Urothelium cell line (cell line): Measurements from ENCODE around the gene TMEM247.

Experiments used
- DNase-seq: peaks from one replicate; pipeline ENCODE4 v3.0.0; 2011; ENCODE audit warnings: low spot score, mixed read lengths
- FAIRE-seq: peaks from 2 replicates; lab custom pipeline; 2011; peaks lifted over from hg19 to GRCh38; lab: Jason Lieb, UNC

Gene TMEM247

DNA sequence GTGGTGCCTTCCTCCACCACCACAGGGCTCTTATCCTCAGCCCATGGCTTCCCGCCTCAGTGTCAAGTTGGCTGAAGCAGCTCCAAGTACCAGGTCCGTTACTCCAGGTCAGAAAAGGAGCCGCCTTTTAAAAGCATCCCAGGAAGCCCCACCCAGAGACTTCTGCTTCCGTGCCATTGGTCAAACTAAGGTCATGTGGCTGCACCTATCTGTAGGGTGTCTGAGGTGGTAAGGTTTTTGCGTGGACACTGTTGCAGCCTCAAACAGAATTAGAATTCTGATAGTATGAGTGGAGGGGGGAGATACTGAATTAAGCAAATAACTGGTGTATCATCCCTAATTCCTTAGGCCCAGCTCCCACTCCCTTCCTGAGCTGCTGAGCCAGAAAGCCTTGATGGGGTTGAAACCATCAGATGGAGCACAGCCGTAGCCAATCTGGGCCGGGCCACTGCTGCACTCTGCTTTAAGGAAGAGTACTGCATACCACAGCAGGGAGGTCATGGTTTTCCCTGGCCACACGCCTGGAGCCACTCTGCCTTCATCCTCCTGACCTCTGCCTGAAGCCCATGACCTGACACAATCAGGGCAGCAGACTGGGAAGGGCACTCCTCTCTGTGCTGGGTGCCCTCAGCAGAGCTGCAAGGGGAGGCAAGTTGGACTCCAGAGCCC is 8.4 kb downstream of the TMEM247 start:
- FAIRE-seq (peak; percentile 66), DNase-seq (peak; percentile 70)

DNA sequence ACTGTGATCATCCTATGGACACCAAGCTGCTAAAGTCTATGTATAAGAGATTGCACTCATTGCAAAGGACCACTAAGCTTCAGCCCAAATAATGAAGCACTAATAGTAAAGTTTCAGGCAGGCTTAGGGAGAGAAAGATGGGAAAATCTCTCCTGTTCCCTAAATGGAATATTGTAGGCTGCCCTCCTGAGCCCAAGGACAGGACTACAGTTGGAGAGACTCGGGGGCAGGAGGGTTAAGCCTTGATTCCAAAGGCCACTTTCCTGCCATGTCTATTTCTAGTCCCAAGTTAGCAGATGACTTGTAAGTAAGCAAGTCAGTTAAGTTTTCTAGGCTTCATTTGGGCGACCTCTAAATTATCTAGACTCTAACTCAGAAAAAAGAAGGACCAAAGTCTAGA is 9.0 kb downstream of the TMEM247 start:
- DNase-seq (peak; percentile 27), FAIRE-seq (no peak)

DNA sequence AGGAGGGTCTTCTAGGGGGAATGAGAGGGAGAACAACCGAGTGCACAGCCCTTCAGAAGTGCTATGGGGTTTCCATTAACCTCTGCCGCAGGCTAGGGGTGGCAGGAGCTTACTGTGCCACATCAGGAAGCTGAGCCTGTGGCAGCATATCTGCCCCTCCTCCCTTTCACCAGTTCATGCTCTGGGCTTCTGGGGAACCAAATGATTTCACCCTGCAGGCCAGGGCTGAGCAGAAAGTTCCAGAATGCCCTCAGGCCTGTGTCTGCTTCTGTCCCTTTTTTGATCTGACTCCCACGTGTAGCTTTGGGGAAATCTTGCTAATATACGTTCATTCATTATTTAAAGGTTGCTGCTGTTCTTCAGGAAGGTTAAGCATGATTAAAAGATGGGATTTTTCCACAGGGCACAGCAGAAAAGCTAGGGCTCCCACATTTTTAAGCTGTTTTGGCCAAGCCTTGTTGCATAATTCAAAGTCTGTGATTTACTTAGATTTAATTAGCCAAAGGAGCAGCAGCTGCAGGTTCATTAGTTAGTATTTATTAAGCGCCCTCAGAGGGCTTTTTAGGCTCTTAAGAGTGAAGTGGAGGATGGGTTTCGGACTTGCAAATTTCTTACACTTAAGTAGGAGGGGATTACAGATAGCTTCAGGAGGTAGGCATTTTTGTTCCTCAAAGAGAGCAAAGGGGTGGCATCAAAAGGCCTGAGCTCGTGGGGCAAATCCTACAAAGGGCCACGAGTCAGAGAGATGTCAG is 10.2 kb downstream of the TMEM247 start:
- FAIRE-seq (no peak), DNase-seq (no peak)

DNA sequence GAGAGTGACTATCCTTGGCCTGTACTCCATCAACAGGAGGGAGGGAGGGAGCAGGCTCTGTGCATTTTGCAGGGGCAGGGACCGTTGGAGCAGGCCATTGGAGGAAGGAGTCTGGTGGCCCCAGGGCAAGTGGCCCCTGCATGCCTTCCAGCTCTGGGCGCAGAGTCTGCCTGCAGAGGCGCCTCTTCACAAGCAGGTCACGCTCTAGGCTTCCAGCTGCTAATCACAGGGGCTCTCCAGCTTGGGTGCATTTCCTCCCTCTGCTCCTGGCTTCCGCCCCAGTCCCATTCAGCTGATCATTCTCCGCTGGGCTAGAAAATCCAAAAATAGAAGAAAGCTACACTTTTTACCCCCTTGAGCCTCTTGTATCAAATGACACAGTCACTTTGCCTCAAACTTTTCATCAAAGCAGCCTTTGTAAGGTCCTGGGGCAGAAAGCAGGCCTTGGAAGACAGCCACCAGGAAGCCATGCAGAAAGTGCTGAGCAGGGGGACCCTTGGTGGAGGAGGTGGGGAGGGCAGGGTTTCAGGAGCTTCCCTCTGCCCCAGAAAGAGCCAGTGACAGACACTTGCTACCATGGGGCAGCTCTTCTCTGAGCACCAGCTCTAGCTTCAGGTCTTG is 11.3 kb downstream of the TMEM247 start:
- DNase-seq (peak; percentile 17), FAIRE-seq (no peak)

DNA sequence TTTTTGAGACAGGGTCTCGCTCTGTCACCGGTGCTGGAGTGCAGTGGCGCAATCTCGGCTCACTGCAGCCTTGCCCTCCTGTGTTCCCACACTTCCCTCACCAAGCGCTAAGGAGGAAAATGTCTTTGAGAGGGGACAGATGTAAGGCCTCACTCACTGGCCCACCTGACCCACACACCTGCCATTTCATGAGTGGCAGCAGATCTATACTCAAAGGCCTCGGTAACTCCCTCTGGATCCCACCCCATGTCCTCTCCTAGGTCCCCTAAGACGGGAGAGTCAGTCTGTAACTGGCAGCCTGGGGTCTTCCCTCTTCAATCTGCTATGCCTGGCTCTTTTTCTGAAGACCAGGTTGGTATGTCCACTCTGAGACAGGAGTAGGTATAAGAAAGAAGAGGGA is 12.9 kb downstream of the TMEM247 start:
- no peak for FAIRE-seq

DNA sequence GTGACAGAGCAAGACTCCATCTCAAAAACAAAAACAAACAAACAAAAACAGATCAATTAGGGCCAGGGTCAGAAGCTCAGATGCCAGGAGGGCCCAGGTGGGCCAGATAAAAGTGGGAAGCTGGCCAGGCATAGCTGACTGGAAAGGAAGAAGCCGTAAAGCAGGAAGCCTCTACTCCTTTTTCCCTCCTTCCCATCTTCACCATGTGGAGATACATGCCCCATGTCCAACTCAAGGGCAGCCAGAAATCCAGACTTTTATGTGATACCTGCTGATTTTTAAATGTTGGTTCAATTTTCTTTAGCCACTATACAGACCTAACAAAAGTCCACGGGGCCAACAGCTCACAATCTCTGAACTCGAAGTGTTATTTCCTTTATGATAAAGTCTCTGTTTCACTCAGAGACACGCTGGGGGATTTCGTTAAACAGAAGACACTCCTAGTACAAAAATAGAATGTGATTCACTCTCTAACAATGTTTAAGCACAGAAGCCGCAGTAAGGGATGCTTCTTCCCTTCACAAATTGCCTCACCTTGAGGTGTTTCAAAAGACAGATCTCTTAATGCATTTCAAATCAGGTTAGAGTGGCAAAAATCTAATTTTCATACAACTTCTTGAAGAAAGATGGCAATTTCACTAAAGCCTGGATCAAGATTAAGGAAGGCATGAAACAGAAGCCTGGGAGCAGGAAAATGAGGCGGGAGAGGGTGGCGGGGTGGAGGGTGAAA is 14.0 kb downstream of the TMEM247 start:
- DNase-seq, result peak; percentile 75
- peak; percentile 58 for FAIRE-seq

More for the DNA sequence above, 12.9 kb downstream of the TMEM247 start:
- DNase-seq, result no peak

DNA sequence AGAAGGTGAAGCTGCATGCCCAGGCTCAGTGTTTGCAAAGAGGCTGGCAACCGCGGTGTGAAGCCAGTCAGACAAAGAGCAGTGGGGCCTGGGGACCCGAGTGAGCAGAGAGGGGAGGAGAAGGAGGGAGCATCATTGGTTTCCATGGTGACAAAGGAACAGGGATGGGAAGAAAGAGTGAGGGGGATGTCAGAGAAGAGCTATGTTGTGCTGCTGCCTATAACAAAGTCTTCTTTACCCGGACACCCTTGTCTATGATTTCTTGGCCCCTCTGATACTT is 14.5 kb downstream of the TMEM247 start:
- DNase-seq (peak; percentile 50), FAIRE-seq (no peak)

DNA sequence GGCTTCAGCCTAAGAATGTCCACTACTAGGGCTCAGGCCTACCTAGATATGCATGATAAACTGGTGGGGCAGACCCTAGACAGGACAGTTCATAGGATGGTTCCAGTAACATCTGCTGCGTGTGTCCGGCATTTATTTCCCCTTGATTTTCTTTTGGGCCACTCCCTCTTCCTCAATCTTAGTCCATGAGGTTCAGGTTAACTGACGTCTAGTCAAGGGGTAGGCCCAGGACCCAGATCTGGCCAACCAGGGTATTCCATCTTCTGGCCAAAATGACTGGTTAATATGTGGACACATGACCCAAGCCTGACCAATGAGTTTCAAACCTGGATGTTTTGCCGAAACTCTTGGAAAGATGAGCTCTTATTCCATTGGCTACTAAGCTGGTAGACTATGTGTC is 15.2 kb downstream of the TMEM247 start:
- peak; percentile 27 for FAIRE-seq
- DNase-seq, result no peak

DNA sequence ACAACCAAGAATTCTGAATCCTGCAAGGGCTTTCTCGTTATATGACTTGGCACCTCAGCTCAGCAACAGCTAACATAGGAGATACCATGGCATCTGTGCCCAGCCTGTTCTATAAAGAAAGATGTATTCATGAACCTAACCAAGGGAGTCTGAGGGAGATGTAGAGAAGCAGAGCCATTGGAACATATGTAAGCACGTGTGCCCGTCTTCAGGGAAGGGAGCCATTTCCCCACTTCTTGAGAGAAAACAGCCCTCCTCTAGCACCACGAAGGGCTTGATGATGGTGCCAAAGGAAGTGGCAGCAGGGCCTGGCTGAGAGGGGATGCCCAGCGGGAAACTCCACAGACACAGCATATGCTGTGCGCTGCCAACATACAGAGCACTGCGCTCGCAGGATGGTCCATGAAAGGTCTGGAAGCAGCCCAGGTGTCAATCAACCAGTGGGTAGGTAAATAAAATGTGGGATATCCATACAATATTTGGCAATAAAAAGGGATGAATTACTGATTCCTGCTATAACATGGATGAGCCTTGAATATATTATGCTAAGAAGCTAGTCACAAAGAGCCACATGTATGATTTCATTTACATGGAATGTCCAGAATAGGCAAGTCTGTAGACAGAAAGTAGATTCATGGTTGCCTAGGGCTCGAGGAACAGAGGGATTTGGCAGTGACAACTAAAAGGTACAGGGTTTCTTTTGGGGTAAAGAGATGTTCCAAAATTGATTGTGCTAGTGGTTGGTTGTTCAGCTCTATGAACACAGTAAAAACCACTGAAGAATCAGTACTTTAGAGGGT is 16.1 kb downstream of the TMEM247 start:
- FAIRE-seq, result no peak
- DNase-seq, result no peak

DNA sequence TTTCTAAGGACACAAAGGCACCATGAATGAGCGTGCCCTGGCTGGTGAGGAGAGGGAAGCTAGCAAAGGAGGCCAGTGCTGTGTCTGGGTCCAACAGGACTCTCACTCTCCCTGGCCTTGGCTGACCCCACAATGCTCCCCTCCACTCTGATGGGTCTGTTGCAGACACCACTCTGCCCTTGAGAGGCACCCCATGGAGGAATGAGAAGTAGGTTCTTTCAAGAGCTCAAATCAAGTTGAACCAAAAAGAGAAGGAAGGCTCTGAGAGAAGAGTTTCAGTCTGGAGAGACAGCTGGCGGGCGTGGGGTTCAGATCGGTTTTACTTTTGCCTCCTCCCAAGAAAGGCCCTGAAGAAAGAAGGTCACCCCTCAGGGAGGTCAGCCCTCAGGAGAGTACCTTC is 18.4 kb downstream of the TMEM247 start:
- DNase-seq (no peak), FAIRE-seq (no peak)

DNA sequence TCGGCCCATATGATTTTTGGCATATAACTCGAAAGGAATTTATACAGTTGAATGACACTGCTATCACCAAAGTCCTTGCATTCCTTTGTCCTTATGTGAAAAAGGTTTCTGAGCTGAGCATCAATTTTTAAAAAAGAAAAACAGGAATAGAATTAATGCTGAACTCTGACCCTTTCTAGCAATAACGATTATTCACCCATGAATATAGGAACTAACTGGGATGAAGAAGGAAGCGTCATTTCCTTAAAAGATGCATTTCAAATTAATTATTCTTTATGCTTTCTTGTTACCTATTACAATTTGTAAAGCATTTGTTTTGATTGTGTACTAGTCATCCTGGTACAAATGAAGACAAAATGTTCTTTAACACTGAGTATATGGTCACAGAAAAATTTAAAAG is 19.3 kb downstream of the TMEM247 start:
- FAIRE-seq (no peak), DNase-seq (no peak)

DNA sequence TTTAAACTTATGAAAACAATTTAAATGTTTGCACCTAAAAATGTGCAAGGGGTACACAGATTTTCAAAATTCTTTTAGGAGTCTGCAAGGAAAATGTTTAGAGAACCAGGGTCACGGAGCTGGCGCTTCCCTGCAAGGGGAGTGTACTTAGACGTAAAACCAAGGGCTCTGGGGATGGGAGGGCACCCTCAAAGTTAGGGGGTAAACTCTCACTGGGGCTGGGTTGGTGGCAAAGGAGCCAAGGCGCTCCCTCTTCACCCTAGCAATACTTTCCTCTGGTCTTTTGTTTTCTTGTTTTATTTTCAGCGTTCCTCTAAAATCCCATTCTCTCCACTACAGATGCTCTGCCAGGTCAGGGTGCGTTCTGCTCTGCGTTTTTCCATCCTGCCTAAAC is 20.0 kb downstream of the TMEM247 start:
- FAIRE-seq, result no peak
- no peak for DNase-seq

DNA sequence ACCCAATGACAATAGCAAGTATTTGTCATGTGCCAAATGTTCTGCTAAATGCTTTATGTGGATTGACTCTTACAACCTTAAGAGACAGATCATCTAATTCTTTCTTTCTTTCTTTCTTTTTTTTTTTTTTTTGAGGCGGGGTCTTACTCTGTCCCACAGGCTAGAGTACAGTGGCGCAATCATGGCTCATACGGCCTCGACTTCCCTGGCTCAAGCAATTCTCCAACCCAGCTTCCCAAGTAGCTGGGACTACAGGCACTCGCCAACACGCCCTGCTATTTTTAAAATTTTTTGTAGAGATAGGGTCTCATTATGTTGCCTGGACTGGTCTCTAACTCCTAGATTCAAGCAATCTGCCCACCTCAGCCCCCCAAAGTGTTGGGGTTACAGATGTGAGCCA is 21.4 kb downstream of the TMEM247 start:
- FAIRE-seq (no peak), DNase-seq (no peak)

DNA sequence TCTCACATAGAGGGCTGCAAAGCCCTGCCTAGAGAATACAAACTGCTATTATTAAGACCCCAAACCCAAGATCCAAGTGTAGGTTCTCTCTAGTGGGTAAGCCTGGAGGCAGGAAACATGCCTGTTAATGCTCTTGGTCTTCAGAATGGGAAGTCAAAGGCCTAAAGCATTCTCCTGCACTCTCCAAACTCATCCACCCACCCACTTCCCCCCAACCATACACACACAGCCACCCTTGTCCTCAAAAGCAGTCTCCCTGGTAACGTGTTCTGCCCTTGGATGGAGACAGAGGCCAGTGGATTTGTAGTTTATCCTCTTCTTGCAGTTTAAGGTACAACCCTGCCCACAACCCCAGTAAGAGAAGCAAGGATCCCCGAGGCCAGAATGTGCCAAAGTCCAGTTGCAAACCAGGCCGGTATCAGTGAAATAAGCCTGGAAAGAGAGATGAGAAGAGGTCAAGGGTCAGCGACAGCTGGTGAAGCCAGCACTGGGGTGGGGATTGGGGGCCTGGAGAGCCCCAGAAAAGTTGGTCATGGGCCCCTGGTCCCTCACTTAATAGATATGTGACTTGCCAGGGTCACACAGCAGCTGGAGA is 23.0 kb downstream of the TMEM247 start:
- FAIRE-seq (no peak), DNase-seq (no peak)

DNA sequence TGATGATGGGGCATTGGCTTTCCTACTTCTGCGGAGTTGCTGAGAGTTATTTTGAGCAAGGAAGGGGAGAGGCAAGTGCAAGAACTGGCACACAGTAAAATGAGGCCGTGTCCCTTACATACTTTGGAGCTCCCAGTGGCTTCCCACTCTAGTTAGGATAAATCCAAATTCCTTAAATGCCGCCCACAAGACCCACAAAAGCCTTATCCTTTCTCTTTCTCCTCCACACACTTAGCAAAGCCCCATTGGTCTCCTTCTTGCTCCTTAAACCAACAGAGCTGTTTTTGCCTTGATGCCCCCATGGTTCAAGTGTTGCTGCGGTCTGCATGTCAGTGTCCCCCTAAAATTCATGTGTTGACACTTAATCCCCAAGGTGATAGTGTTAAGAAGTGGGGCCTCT is 24.3 kb downstream of the TMEM247 start:
- FAIRE-seq, result no peak
- DNase-seq, result no peak

DNA sequence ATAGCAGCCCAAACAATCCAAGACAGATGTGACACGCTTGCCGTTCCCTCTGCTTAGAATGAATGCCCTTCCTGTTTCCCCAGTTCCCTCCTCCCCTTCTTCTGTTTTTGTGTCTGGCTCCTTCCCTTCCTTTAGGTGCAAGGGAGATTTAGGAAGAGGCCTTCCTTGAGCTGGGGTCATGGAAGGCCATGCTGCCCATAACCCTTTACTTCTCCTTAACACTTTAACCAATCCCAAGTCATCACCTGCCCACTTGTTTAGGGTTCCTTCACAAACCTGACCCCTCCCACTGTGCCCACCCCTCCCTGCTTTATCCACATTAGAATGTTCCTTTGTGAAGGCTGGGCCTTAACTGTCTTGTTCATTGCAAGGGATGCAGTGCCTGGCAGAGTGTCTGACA is 24.9 kb downstream of the TMEM247 start:
- DNase-seq, result no peak
- no peak for FAIRE-seq

DNA sequence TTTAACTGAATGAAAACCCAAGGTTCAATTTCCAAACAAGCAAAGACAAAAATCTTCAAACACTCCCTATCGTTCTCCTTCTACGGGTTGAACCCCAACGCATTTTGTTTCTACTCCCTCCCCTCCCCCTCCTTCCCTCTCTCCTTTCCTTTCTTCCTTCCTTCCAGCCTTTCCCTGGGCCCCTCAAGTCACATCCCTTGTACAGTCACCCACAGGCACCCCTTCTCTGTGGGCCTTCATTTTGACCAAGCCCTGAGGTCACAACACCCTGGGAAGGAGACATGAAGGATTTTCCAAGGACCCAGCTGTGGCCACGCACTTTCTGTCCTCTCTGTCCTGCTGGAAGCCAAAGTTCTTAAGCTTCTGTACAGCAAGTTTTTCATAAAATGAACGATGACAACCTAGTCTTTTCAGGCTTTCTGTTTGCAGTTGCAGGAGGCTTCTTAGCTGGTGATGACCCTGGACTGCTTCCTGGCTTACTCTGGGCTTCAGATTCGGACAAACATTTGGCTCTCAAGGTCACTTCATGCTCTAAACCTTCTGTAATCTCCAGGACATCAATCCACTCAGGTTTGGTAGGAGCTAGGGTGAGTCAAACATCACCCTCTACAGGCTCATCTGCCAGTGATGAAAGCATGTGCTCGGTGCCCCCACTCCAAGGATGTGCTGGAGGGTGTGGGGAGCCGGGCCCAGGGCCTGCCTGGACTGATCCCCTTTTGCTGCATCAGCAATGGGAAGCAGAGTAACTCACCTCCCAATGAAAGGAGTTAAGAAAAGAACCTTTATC is 25.5 kb downstream of the TMEM247 start:
- no peak for FAIRE-seq
- no peak for DNase-seq

DNA sequence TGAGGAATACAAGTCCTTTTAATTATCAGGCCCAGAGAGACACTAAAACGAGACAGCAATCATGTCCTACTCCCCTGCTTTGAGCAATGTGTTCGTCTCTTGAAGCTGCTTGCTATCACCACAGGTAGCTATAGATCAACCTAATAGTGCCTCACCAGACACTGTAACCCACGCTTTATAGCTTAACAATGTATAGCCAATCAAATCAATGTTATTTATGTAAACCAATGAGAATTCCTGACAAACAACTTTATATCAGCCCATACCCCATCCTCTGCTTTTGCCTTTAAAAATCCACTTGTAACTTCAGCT is 26.1 kb downstream of the TMEM247 start:
- FAIRE-seq (no peak), DNase-seq (no peak)

DNA sequence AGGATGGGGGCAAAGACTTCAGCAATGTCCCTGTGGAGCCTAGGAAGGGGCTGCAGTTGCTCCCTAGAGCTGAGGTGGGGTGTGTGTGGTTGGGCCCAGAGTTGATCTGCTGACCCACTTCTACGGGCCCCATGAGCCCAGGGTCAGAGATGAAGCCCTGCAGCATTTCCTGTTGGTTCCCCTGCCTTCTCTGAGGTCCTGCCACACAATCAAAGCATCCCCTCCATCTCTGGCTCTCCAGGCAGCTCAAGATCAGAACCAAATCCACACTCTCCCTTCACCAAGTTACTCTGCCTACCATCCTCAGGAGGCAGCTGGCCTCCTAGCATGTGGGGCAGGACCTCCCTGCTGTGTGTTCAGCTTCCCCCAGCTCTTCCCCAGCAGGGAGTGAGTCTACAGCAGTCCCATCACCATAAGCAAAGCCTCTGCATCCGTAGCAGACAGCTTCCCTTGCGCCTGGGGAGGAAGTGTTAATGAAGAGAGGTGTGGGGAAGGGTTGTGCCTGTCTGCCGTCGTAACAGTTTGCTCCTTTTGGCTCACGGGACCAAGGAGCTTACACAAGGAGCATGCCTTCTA is 26.9 kb downstream of the TMEM247 start:
- FAIRE-seq, result peak; percentile 35

DNA sequence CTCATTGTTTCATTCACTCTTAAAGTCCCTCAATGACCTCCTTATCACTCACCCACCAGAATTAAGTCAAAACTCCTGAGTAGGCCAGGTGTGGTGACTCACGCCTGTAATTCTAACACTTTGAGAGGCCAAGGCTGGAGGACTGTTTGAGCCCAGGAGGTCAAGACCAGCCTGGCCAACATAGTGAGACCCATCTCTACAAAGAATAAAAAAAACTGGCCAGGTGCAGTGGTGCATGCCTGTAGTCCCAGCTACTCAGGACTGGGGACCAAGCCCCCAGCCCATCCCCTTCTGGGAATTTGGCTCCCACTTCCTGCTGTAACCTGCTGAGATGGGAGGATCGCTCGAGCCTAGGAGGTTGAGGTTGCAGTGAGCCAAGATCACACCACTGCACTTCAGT is 28.9 kb downstream of the TMEM247 start:
- DNase-seq (no peak), FAIRE-seq (no peak)

More for the DNA sequence above, 26.9 kb downstream of the TMEM247 start:
- no peak for DNase-seq
